Suprapubic skin (tissue), 4 donors: ENCODE results near the gene DDR2. TPM values are rescaled to one million over a fixed set of nuclear protein-coding genes. Genes with fewer than 3 reads are reported as not detected.

Experiments used
- DNase-seq, 2 donors: peaks; one replicate each; pipeline ENCODE4 v3.0.0-alpha.2; 2019; ENCODE audit warnings: low spot score in 2 of 2
- H3K27ac ChIP-seq: fragments of 200-600 bp; sonication (generic); one replicate; pipeline ENCODE4 v1.5.1; 2019
- H3K27me3 ChIP-seq: fragments of 200-600 bp; sonication (generic); one replicate; pipeline ENCODE4 v1.5.1; 2019
- H3K36me3 ChIP-seq: fragments of 200-600 bp; sonication (generic); one replicate; pipeline ENCODE4 v1.5.1; 2019
- H3K4me1 ChIP-seq: fragments of 200-600 bp; sonication (generic); one replicate; pipeline ENCODE4 v1.5.1; 2019
- H3K4me3 ChIP-seq: fragments of 200-600 bp; sonication (generic); one replicate; pipeline ENCODE4 v1.5.1; 2019; ENCODE audit warnings: mild to moderate bottlenecking
- H3K9me3 ChIP-seq: fragments of 200-600 bp; sonication (generic); one replicate; pipeline ENCODE4 v1.5.1; 2019
- EP300 ChIP-seq: sonication (generic); formaldehyde crosslinking; IDR thresholded peaks from one replicate; pipeline ENCODE4 v1.6.1; 2017; ENCODE audit warnings: antibody characterized with exemption
- POLR2A ChIP-seq, 2 donors: fragments of 450-650 bp; IDR thresholded peaks; one replicate each; pipeline ENCODE4 v1.6.1; 2017; ENCODE audit warnings: antibody characterized with exemption in 2 of 2, mild to moderate bottlenecking in 2 of 2, moderate library complexity in 2 of 2
- POLR2AphosphoS5 ChIP-seq, 3 donors: sonication (generic); formaldehyde crosslinking; IDR thresholded peaks; one replicate each; pipeline ENCODE4 v1.6.1; 2017; ENCODE audit warnings: antibody characterized with exemption in 3 of 3
- WGBS: methylation state at CpG from one replicate; pipeline ENCODE4 v1.1.5; 2018; 5-methylcytosine and 5-hydroxymethylcytosine counted together
- total RNA-seq, 4 donors: library from RNA; depleted of rRNA; stranded (reverse); fragments of >200 nt; gene quantifications; one replicate each; pipeline ENCODE4 v1.1.0, GENCODE V29; 2016
- TF ChIP-seq, protein P1 (sequence below), 2 donors: fragments of 200-600 bp in 1 of 2; fragments of 450-650 bp in 1 of 2; sonication (generic) in 1 of 2; IDR thresholded peaks; one replicate each; pipeline ENCODE4 v1.5.1; 2016 to 2019; ENCODE audit warnings: antibody characterized with exemption in 2 of 2, mild to moderate bottlenecking in 1 of 2, moderate library complexity in 1 of 2

DDR2 gene
- total RNA-seq, 4 donors from 2014 or later = 7.7 to 50.2 (median 13.8) TPM

DNA sequence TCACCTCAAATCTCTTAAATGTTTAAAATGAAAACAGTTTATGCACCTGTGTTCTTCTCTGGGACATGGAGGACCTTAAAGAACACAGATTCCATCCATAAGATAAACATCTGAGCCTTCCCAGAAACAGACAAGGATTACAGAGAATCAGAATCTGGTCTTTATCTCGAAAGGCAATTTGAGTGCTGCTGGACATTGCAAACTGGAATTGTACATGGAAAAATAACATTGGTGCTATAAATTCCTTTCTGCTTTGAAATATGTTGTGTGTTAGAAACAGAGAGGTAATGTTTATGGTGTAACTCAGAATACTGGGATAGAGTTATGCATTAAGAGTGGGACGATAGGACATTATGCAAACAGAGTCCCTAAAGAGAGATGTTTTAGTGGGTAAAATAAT is 6.6 kb upstream of the DDR2 start:
- Histone ChIP-seq H3K27me3 (no peaks in the 10 kb centered on the region), H3K4me1 (peaks cover 11% of the 10 kb centered on the region), H3K27ac (no peak overlapping the region), H3K4me3 (no peak overlapping the region), H3K36me3 (no peaks in the 10 kb centered on the region), H3K9me3 (no peaks in the 10 kb centered on the region)
- DNase-seq = no peak
- WGBS = 82% methylated on average over 2 of the region's 2 CpGs
- TF ChIP-seq EP300 (no peak), POLR2AphosphoS5 (IDR thresholded peaks at IDR 0.05) (no peak), POLR2A (IDR thresholded peaks at IDR 0.05) (no peak)
- TF ChIP-seq, protein P1, sequence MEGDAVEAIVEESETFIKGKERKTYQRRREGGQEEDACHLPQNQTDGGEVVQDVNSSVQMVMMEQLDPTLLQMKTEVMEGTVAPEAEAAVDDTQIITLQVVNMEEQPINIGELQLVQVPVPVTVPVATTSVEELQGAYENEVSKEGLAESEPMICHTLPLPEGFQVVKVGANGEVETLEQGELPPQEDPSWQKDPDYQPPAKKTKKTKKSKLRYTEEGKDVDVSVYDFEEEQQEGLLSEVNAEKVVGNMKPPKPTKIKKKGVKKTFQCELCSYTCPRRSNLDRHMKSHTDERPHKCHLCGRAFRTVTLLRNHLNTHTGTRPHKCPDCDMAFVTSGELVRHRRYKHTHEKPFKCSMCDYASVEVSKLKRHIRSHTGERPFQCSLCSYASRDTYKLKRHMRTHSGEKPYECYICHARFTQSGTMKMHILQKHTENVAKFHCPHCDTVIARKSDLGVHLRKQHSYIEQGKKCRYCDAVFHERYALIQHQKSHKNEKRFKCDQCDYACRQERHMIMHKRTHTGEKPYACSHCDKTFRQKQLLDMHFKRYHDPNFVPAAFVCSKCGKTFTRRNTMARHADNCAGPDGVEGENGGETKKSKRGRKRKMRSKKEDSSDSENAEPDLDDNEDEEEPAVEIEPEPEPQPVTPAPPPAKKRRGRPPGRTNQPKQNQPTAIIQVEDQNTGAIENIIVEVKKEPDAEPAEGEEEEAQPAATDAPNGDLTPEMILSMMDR (IDR thresholded peaks at IDR 0.05) = no peak

DNA sequence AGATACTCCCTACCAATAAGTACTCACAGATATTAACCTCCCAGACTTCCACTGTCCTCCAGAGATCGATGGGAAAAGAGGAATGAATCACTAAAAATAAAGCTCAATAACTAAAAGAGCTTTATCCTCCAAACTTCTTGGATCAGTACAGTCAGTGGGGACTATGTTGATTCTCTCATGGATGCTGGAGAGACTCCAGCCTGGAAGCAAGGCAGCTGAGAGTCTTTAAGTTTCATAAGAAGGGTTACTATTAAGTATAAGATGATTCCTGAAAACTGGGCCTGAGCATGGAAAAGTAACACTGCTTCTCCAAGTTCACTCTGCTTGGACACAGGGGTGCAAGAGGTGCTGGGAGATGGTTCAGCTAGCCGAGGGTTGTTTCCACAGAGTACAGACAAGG is 6.2 kb upstream of the DDR2 start:
- WGBS = 67% methylated on average over 2 of the region's 2 CpGs
- H3K36me3 ChIP-seq = no peaks in the 10 kb centered on the region
- H3K4me3 ChIP-seq = no peak overlapping the region
- no peak for TF ChIP-seq POLR2A (IDR thresholded peaks at IDR 0.05)
- TF ChIP-seq EP300 = no peak
- TF ChIP-seq, protein P1 (IDR thresholded peaks at IDR 0.05) = no peak
- no peak for TF ChIP-seq POLR2AphosphoS5 (IDR thresholded peaks at IDR 0.05)
- no peak for DNase-seq
- H3K4me1 ChIP-seq = peaks cover 11% of the 10 kb centered on the region
- H3K9me3 ChIP-seq = no peaks in the 10 kb centered on the region
- no peaks in the 10 kb centered on the region for H3K27me3 ChIP-seq
- peak overlapping the region; percentile 44 for H3K27ac ChIP-seq

DNA sequence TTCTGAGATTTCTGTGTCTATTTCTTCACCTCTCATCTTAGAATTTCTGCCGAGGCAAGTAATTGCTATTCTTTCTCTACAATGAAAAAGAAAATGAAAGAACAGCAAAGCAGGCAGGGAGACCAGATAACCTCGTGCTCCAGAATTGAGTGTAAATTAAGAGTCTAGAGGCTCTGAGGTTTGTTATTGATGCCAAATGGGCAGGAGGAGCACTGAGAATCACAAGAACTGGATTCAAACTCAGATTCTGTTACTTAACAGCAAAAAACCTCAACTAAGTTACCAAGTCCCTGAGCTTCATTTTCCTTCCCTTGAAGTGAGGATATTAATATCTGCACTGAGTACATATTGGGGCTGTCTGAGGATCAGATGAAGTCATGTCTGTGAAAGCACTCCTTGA is 5.5 kb upstream of the DDR2 start:
- H3K27ac ChIP-seq = peak overlapping the region; percentile 44
- no peak overlapping the region for H3K4me3 ChIP-seq
- H3K9me3 ChIP-seq = no peaks in the 10 kb centered on the region
- peaks cover 11% of the 10 kb centered on the region for H3K4me1 ChIP-seq
- no peak for DNase-seq
- no peaks in the 10 kb centered on the region for H3K27me3 ChIP-seq
- TF ChIP-seq, protein P1 (IDR thresholded peaks at IDR 0.05) = no peak
- no peak for TF ChIP-seq POLR2A (IDR thresholded peaks at IDR 0.05)
- no peak for TF ChIP-seq EP300
- TF ChIP-seq POLR2AphosphoS5 (IDR thresholded peaks at IDR 0.05) = no peak
- no peaks in the 10 kb centered on the region for H3K36me3 ChIP-seq
- WGBS = 34% methylated on average over 2 of the region's 2 CpGs

DNA sequence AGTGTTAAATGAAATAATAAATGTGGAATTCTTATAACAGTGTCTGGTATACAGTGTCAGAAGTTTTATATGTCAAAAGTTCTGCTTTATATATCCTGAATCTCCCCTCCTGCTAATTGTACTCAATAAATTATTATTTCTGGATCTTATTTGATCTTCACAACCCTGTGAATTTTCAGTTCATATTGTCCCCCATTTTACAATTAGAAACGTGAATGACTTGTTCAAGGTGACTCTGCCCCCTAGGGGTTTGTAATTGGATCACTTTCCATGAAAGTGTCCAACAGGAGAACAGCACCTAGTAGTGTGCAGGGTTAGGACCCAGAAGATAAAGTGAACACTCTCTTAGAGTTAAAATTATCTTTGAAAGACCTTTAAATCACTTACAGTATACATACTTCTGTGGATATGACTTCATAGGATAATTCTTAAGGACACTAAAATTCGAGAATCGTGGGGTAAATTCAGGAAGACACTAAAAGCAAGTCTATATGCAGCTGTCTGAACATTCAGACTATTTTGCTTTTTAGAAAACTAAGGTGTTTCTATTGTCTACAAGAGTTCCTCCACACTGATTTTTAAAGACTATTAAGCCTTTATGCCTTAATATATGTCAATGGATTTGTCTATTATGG is 4.5 kb upstream of the DDR2 start:
- TF ChIP-seq POLR2A (IDR thresholded peaks at IDR 0.05) (no peak), POLR2AphosphoS5 (IDR thresholded peaks at IDR 0.05) (no peak), EP300 (no peak)
- TF ChIP-seq, protein P1 (IDR thresholded peaks at IDR 0.05) = no peak
- H3K4me3 ChIP-seq = no peak overlapping the region
- no peaks in the 10 kb centered on the region for H3K9me3 ChIP-seq
- H3K4me1 ChIP-seq = peaks cover 11% of the 10 kb centered on the region
- no peaks in the 10 kb centered on the region for H3K36me3 ChIP-seq
- H3K27ac ChIP-seq = no peak overlapping the region
- WGBS = 68% methylated on average over 3 of the region's 3 CpGs
- DNase-seq = no peak
- H3K27me3 ChIP-seq = no peaks in the 10 kb centered on the region

DNA sequence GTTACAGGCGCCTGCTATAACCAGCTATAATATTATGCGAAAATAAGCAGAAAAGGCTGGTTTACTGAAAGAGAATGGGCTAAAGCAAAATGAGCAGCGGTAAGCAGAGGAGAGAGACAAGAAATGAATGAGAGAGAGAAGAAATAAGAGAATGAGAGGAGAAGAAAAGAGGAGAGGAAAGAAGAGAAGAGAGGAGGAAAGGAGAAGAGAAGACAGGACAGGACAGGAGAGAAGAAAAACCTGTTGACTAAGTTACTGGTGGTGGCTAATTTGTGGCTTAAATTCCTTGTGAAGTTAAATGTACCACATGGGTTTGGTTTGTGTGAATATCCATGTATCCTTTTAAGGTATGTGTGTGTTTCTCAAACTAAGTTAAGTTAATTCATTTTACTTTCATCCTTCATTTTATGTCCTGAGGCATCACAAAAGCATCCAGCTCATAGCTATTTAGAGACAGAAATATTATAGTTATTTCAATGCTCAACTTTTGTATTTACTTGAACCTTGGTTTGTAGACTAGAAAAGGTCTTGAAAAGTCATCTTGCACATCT is 3.1 kb upstream of the DDR2 start:
- H3K27ac ChIP-seq = peak overlapping the region; percentile 6
- no peaks in the 10 kb centered on the region for H3K27me3 ChIP-seq
- no peaks in the 10 kb centered on the region for H3K36me3 ChIP-seq
- H3K4me3 ChIP-seq = no peak overlapping the region
- DNase-seq = no peak
- H3K9me3 ChIP-seq = no peaks in the 10 kb centered on the region
- no peak for TF ChIP-seq POLR2AphosphoS5 (IDR thresholded peaks at IDR 0.05)
- no peak for TF ChIP-seq POLR2A (IDR thresholded peaks at IDR 0.05)
- no peak for TF ChIP-seq EP300
- TF ChIP-seq, protein P1 (IDR thresholded peaks at IDR 0.05) = no peak
- 93% methylated on average over 3 of the region's 3 CpGs for WGBS
- peaks cover 11% of the 10 kb centered on the region for H3K4me1 ChIP-seq
